COR-L47 (cell line): ENCODE measurements around the gene FEN1.

Experiments used
- DNase-seq: peaks from one replicate; lab custom pipeline; 2025; lab: John Stamatoyannopoulos, UW

The FEN1 gene

DNA sequence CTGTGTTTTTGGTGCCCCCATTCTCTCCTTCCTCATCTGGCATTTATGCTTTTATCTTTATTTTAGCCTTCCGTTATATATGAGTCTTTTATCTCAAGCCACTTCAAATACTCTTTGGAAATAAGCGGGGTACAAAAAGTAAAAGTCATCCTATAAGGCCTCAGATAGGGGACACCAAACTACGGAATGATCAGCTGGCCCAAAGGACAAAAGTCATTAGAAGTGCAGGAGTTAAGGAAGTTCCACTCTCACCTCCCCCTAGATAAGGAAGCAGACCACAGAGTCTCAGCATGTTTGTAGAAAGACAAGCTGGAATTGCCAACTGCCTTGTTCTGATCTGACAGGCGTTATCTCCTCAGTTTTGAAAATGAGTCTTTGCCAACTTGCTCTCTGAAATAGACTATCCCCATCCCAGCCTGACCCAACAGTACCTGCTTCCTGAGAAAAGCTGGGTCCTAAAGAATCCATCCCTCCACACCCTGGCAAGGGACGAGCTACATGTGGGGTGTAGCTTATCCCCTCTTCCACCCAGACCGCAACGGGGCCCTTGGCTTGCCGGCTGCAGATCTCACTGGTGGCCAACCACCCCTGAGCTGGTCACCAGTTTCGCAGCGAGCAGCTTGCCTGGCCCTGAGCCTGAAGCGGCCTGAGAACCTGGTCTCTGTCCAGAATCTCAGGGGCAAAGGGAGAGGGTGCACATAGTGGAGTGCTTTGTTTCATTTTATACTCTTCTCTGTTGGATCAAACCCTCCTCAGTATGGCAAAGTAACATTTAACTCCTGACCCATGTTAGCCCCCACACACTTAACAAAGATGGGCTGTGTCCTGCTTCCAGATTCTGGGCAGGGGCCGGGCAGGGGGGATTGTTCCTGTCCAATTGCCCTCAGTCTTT, 49.2 kb downstream of the FEN1 start:
- no peak for DNase-seq

DNA sequence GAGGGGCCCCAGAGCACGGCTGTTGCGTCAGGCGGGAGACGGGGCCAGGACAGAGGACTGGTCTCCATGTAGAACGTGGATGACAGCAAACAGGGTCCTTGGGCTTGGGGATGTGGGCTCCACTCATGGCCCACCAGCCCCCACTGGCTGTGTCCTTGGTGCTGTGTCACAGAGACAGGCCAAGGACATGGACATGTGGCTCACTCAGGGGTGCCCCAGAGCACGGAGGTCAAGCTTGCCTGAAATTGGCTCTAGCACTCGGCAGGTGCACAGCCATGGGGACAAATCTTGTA, 49.8 kb downstream of the FEN1 start:
- no peak for DNase-seq

DNA sequence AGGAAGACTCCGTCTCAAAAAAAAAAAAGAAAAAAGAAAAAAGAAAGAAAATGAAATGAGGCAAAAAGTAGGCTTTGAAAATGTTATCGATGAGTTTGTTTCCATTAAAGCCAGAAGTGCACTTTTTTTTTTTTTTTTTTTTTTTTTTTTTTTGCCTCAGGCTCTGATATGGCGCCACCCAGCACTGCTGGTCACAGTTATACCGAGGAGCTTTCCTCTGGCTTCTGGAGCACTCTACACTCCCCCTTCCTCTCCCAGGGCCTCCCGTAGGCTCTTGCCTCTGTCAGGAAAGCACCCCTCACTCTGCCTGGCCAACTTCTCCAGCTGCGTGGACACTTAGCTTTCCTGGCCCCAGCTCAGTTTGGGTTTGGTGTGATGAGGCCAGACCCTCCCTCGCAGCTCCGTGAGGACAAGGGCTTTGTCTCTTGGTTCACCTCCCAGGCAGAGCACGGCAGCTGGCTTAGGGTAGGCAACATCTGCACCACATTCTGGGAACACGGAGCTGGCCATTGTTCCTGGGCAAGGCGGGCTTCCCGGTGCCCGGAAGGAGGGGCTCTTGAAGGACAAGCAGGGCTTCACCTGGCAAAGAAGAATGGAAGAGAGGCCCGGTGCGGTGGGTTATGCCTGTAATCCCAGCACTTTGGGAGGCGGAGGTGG, 52.3 kb downstream of the FEN1 start:
- DNase-seq = no peak

DNA sequence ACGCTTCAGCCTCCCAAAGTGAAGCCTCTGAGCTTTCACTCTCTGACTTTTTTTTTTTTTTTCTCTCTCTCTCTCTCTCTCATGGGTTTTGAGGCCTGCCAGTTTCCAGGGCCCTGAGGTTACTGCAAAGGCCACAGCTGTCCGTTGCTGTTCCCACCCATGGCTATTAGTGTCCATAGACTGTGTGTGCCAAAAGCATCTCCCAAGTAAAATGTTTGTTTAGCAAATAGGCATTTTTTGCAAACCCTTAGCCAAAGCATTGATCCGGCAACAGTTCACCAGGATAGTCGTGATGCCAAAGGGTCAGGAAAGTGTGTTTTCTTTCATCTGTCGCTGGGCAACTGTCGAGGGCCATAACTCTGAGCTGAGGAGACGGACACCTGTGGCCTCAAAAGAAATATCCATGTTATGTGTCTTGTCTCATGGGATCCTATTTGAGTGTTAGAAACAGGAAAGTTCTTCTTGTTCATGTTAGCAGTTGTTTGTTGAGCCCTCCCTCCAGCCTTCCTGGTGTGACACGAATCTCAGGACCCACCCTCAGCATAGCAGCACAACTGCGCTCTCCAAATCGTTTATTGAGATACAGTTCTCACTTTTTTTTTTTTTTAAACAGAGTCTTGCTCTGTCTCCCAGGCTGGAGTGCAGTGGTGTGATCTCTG, 53.8 kb downstream of the FEN1 start:
- DNase-seq = no peak
